NCI-H146 (cell line): ENCODE results near the gene HIP1R.

Experiments
- DNase-seq: peaks from one replicate; lab custom pipeline; 2025; lab: John Stamatoyannopoulos, UW

HIP1R gene

GRCh38 chr12:122860040-122860853, 25.0 kb downstream of the HIP1R start:
- DNase-seq = peak; percentile 69

DNA sequence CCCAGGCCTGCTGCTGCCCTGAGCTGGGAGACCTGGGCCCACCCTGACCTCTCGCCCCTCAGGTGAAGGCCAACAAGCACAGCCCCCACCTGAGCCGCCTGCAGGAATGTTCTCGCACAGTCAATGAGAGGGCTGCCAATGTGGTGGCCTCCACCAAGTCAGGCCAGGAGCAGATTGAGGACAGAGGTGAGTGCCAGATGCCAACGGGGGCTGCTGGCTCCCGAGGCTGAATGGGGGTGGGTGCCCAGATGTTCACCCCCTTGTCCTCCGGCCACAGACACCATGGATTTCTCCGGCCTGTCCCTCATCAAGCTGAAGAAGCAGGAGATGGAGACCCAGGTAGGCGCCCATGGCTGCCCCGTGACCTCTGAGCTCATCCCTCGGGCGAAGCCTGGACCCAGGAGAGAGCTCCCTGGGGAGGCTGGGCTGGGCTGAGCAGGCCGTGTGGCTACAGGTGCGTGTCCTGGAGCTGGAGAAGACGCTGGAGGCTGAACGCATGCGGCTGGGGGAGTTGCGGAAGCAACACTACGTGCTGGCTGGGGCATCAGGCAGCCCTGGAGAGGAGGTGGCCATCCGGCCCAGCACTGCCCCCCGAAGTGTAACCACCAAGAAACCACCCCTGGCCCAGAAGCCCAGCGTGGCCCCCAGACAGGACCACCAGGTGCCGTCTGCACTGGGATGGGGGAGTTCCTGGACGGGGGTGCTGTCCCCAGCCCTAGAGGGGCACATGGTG, 25.8 kb downstream of the HIP1R start:
- no peak for DNase-seq

DNA sequence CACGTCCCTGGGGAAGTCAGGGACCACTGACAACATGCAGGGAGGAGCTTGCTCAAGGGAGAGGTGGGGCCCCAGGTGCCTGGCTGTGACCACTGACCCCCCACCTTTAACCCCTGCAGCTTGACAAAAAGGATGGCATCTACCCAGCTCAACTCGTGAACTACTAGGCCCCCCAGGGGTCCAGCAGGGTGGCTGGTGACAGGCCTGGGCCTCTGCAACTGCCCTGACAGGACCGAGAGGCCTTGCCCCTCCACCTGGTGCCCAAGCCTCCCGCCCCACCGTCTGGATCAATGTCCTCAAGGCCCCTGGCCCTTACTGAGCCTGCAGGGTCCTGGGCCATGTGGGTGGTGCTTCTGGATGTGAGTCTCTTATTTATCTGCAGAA, 26.3 kb downstream of the HIP1R start:
- no peak for DNase-seq

DNA sequence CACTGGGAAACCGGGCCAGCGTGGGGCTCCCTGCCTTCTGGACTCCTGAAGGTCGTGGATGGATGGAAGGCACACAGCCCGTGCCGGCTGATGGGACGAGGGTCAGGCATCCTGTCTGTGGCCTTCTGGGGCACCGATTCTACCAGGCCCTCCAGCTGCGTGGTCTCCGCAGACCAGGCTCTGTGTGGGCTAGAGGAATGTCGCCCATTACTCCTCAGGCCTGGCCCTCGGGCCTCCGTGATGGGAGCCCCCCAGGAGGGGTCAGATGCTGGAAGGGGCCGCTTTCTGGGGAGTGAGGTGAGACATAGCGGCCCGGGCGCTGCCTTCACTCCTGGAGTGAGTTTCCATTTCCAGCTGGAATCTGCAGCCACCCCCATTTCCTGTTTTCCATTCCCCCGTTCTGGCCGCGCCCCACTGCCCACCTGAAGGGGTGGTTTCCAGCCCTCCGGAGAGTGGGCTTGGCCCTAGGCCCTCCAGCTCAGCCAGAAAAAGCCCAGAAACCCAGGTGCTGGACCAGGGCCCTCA, 26.9 kb downstream of the HIP1R start:
- DNase-seq = no peak

- no peak for DNase-seq
Observed at GRCh38 chr12:122862872-122863701, 27.8 kb downstream of the HIP1R start.

DNA sequence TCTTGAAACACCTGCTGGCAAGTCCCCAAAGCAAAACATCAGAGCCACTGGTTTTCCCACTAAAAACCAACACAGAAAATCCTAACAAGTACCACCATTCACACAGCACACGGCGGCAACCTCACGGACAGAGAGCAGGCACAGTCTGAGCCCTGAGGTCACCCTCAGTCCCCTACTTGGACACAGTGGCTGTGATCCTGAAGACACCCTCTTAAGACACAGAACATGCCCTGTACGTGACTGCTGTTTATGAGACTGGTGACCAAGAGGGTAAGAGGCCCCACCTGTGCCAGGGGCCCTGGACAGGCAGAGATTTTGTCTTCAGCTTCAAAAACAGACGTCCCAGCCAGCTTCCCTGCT, 29.6 kb downstream of the HIP1R start:
- DNase-seq = no peak

GRCh38 chr12:122865268-122866231, 30.3 kb downstream of the HIP1R start:
- peak; percentile 50 for DNase-seq

DNA sequence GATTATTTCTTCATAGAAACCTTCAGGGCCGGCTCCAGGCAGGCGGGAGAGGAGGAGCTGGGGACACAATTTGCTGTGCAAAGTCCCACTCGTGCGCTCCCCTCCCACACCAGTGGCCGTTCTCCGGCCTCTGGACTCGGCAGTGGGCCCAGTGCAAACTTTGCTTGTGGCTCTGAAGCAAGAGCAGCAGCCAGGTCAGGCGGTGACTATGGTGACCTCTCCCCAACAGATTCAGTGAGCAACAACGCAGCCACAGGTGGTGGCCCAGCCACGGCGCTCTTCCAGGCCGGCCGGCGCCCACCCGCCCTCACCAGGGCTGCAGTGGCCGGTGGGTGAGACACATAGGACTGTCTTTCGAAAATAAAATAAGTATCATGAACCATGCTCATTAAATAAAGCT, 31.1 kb downstream of the HIP1R start:
- DNase-seq = no peak

DNA sequence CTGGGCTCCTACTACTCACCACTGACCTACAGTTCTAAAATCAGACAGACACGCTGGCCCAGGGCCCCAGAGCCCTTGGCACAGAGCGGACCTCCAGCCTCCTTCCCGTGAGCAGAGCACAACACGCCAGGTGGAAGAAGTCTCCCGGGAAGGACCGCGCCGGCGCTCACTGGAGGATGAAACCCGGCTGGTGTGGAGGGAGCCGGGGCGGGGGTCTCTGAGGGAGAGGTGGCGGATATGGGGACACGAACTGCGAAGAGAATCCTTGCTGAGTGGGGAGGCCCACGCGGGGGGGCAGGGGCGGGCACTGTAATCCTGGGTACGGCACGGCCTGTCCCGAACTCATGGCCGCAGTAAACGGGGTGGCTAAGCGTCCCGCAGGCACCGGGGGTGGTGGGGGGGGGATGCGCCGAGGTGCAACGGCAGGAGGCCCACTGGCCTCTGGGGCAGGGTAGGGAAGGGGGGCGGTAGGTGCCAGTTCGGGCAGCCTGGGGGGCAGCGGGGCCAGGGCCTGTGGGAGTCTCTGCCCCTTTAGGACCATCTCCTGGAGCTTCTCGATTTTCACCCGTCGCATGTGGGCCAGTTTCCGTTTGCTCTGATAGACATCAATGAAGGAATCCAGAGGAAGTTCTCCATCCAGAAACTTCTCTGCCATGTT, 31.8 kb downstream of the HIP1R start:
- DNase-seq = no peak

- DNase-seq = no peak
Observed at GRCh38 chr12:122867691-122868461, 32.6 kb downstream of the HIP1R start.

- no peak for DNase-seq
Observed at GRCh38 chr12:122868471-122869177, 33.4 kb downstream of the HIP1R start.

GRCh38 chr12:122869207-122869973, 34.1 kb downstream of the HIP1R start:
- no peak for DNase-seq

DNA sequence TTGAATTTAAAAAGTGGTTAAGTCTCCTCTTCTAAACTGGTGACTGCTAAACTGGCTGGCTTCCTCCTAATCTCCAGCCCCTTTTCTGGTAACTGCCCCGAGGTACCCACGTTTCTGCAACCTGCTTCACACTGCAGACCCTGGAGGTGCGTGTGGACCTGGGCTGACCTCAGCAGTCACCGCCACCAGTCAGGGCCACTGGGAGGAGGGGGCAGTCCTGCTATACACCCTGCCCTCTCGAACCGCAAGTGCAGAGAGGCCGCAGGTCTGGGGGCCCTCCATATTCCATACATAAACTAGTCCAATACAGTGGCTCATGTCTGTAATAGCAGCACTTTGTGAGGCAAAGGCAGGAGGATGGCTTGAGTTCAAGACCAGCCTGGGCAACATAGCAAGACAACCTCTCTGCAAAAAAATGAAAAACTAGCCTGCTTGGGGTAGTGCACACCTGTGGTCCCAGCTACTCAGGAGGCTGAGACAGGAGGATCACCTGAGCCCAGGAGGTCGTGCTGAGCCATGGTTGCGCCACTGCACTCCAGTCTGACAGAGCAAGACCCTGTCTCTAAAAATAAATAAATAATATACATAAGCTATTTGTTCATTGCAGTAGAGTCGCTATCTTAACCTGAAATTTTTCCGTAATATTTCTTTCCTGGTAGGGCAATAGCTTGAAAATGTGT, 35.0 kb downstream of the HIP1R start:
- DNase-seq = no peak

- no peak for DNase-seq
Observed at GRCh38 chr12:122870867-122871664, 35.8 kb downstream of the HIP1R start.

DNA sequence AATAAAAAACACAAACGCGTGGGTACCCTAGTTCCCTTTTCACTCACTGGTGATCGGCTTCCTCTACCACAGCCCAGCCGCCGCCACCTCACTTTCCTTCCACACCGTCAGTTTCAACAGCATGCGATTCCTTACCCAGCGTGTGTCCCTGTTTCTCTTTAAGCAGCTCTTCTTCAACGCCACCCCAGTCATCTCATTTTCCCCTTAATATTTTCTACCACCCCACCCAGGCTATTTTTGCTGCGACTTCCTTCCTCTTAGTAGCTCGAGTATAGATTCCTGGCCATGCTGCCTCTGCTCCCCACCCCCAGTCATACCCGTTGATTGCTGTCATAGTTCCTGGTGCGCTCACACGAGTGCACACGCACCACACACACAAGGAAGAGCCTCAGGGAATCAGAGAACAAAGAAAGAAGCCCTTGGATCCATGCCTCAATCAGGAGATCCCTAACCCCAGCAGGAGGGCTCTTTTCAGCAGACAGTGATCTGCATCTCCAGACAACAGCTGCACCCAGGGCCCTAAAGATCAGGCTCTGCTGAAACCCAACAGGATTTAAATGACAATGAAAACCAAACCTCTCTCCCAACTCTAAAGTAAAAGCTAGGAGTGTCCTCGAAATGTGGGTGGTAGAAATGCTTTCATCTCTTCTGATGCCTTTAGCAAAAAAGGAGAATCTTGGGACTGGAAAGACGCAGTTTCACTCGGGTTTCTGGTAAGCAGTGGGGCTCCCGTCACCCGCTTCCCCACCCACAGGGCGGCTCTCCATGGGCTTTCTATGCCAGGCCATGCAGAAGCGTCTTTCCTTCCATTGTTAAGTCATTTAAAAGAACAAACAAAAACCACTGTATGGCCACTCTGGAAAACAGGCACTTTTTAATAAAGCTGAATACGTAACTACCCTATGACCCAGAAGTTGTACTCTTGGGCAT, 36.9 kb downstream of the HIP1R start:
- DNase-seq = peak; percentile 97

DNA sequence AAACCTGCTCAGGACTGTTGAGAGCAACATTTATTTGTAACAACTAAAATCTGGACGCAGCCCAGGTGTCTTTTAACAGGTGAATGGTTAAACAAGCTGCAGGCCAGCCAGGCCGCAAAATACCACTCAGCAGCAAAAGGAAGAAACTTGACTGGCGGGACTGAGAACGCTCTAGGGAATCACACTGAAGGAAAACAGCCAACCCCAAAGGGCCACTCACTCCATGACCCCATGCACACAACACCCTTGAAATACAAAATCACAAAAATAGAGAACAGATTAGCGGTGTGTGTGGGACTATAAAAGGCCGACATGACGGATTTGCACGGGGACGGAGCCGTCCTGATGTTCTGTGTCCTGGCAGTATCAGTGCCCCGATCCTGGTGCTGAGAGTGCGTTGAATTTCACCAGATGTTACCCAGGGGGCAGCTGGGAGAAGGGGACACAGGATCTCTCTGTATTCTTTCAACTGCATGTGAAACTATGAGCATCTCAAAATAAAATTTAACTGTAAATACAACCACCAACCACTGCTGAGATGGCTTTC, 37.6 kb downstream of the HIP1R start:
- DNase-seq = no peak
